D721Med (cell line): ENCODE results near the gene MSI1.

ENCODE experiments used
- DNase-seq: peaks from one replicate; pipeline ENCODE4 v3.0.0; 2011; ENCODE audit warnings: low spot score; ENCODE audit not compliant: insufficient read length
- FAIRE-seq: peaks from 2 replicates; lab custom pipeline; 2011; peaks lifted over from hg19 to GRCh38; lab: Jason Lieb, UNC
- TF ChIP-seq, protein P1 (sequence below): IDR thresholded peaks from 2 replicates; pipeline ENCODE4 v1.5.1; 2012; ENCODE audit warnings: mild to moderate bottlenecking, control low read depth; ENCODE audit not compliant: insufficient read depth; ENCODE audit errors: missing control alignments

MSI1 gene

GRCh38 chr12:120367924-120368788 is 808 bp downstream of the MSI1 start:
- FAIRE-seq: no peak
- no peak for DNase-seq
- TF ChIP-seq, protein P1, sequence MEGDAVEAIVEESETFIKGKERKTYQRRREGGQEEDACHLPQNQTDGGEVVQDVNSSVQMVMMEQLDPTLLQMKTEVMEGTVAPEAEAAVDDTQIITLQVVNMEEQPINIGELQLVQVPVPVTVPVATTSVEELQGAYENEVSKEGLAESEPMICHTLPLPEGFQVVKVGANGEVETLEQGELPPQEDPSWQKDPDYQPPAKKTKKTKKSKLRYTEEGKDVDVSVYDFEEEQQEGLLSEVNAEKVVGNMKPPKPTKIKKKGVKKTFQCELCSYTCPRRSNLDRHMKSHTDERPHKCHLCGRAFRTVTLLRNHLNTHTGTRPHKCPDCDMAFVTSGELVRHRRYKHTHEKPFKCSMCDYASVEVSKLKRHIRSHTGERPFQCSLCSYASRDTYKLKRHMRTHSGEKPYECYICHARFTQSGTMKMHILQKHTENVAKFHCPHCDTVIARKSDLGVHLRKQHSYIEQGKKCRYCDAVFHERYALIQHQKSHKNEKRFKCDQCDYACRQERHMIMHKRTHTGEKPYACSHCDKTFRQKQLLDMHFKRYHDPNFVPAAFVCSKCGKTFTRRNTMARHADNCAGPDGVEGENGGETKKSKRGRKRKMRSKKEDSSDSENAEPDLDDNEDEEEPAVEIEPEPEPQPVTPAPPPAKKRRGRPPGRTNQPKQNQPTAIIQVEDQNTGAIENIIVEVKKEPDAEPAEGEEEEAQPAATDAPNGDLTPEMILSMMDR: no peak

GRCh38 chr12:120367233-120367923 is 1.6 kb downstream of the MSI1 start:
- FAIRE-seq (no peak), DNase-seq (no peak)
- TF ChIP-seq, protein P1: peak; percentile 82

GRCh38 chr12:120366845-120367232 is 2.1 kb downstream of the MSI1 start:
- DNase-seq (no peak), FAIRE-seq (no peak)
- TF ChIP-seq, protein P1: no peak

- no peak for FAIRE-seq
- no peak for DNase-seq
- TF ChIP-seq, protein P1: no peak
These were observed 2.6 kb downstream of the MSI1 start for GRCh38 chr12:120366341-120366705.

GRCh38 chr12:120365675-120366340 is 3.2 kb downstream of the MSI1 start:
- FAIRE-seq (no peak), DNase-seq (no peak)
- TF ChIP-seq, protein P1: no peak

DNA sequence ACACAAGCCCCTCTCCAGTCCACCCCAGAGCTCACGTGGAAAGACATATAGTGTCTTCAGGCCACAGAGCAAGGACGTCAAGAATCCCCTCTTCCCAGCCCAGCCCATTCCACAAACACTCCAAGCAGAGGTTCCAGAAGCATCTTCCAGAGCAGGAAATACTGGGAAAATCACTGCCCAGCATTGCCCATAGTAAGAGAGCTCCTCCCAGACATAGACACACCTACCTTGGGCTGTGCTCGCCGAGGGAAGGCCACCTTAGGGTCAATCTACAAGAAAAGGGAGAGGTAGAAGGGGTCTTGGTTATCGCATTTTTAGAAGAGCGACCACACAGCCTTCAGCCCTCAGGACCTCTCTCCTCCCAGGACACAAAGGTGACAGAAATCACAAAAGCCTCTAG is 4.5 kb downstream of the MSI1 start:
- no peak for FAIRE-seq

More for the DNA sequence above, 4.5 kb downstream of the MSI1 start:
- DNase-seq: no peak
- TF ChIP-seq, protein P1: no peak
